GM10266 (cell line): ENCODE results near the gene SYT1.

Experiments used
- DNase-seq: peaks from one replicate; pipeline ENCODE4 v3.0.0; 2012; ENCODE audit errors: extremely low spot score
- TF ChIP-seq, protein P1 (sequence below): IDR thresholded peaks from 2 replicates; pipeline ENCODE4 v1.5.1; 2012; ENCODE audit warnings: mild to moderate bottlenecking, low read depth; ENCODE audit not compliant: control insufficient read depth, insufficient read depth; ENCODE audit errors: missing control alignments

Gene SYT1

DNA sequence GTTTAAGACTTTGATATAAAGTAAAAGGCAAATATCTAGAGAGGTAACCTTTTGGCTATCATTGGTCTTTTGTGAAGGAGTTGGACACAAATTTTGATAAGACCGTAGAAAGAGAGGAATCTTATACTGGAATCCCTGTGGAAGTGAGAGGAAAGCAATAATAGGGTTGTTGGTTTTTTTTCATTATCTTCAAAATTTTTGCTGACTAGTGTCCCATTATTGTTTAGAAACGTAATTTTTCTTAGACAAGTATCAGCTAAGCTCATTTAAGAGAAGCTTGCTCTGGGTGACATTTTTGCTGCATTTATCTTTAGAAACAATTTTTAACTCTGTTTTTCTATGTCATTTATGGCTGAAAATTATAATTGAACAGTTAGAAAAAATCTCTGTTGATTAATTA, 300.3 kb downstream of the SYT1 start:
- TF ChIP-seq, protein P1, sequence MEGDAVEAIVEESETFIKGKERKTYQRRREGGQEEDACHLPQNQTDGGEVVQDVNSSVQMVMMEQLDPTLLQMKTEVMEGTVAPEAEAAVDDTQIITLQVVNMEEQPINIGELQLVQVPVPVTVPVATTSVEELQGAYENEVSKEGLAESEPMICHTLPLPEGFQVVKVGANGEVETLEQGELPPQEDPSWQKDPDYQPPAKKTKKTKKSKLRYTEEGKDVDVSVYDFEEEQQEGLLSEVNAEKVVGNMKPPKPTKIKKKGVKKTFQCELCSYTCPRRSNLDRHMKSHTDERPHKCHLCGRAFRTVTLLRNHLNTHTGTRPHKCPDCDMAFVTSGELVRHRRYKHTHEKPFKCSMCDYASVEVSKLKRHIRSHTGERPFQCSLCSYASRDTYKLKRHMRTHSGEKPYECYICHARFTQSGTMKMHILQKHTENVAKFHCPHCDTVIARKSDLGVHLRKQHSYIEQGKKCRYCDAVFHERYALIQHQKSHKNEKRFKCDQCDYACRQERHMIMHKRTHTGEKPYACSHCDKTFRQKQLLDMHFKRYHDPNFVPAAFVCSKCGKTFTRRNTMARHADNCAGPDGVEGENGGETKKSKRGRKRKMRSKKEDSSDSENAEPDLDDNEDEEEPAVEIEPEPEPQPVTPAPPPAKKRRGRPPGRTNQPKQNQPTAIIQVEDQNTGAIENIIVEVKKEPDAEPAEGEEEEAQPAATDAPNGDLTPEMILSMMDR = no peak
- DNase-seq = no peak

- no peak for DNase-seq
- TF ChIP-seq, protein P1 = no peak
Measured at GRCh38 chr12:79168687-79169086, 304.1 kb downstream of the SYT1 start.

GRCh38 chr12:79174626-79175025, 310.1 kb downstream of the SYT1 start:
- TF ChIP-seq, protein P1 = no peak
- DNase-seq = no peak

DNA sequence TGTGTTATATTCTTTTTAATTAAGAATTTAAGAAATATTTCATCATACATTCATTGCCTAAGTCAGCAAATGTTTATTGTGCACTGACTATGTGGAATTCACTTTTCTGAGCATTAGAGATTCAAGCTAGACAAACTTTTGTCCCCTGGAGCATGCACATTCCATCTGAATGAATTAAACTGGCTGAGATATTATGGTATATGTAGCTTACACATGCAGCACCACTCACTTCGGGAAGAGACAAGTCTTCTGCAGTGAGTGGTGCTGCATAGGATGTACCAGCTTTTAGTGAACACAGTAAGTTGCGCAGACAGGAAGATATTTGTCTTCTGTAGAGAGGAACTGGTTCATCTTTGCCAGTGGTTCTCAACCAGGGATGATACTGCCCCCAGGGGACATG, 318.4 kb downstream of the SYT1 start:
- TF ChIP-seq, protein P1 = no peak
- no peak for DNase-seq

DNA sequence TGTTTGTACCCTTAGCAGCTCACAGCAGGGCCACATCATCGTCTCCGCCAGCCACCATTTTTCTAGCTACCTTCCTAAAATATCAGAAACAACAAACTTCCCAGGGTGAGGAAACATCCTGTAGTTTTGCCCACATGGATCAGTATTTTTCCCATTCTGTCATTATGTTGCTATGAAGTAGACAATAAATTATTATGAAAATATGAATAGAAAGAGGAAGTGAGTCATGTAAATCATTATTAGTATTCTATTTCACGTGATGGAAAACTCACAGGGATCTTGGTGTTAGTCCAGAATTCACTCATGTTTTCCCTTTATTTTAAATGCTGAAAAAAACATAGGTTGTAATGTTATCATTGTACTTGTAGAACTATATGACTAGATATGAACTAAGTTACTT, 319.4 kb downstream of the SYT1 start:
- TF ChIP-seq, protein P1 = no peak

GRCh38 chr12:79186506-79186905, 321.9 kb downstream of the SYT1 start:
- TF ChIP-seq, protein P1 = no peak
- no peak for DNase-seq

More for the DNA sequence above, 319.4 kb downstream of the SYT1 start:
- no peak for DNase-seq

DNA sequence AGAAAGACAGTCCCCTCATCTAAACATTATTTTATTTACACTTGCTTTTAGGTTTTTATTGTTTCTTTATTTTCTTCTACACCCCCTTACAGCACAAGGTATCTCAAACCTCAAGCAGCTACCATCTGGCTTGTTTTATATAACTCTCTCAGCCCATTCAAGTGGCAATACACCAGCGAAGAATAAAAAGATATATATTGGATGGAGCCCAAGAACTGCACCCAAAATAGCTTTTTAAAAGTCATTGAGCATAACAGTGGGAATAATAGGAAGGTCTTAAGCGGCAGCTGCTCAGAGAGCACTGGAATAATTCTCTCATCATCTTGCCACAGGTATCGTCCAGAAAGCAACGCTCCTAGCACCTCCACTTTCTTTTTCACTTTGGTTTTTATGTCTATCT, 322.5 kb downstream of the SYT1 start:
- TF ChIP-seq, protein P1 = no peak
- no peak for DNase-seq
